GM12872 (cell line): ENCODE results near the gene NCOR2.

Experiments used
- CTCF ChIP-seq: IDR thresholded peaks from 3 replicates; pipeline ENCODE4 v1.5.1; 2011; ENCODE audit warnings: low read depth, mild to moderate bottlenecking, low read length, moderate library complexity; ENCODE audit not compliant: insufficient read depth

NCOR2 gene

DNA sequence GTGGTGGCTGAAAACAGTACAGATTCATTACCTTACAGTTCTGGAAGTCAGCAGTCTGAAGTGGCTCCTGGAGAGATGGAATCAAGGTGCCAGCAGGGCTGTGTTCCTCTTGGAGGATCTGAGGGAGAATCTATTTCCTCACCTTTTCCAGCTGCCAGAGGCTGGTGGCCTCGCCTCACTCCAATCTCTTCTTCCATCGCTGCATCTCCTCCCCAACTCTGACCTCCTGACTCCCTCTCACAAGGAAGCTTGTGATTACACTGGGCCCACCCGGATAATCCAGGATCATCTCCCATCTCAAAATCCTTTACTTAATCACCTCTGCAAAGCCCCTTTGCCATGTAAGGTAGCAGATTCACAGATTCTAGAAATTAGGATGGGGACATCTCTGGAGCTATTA is 11.4 kb upstream of the NCOR2 start:
- TF ChIP-seq CTCF: no peak

GRCh38 chr12:124578445-124578844 is 11.0 kb upstream of the NCOR2 start:
- no peak for TF ChIP-seq CTCF

DNA sequence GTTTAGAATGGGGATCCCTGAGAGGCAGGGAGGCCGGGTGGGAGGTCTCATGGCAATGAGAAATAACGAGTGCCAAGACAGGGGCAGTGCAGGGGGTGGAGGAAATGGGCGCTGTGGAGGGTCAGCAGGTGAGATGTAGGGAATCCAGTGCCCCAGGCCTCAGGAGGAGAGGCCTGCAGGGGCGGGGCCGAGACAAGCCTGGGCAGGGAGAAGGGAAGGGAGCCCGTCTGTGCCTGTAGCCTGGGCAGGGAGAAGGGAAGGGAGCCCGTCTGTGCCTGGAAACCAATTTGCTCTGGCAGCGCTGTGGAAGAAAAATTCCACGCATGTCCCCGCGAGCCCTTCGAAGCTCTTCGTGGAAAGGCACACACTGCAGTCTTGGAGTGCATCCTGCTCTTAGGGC is 10.6 kb upstream of the NCOR2 start:
- TF ChIP-seq CTCF: no peak

GRCh38 chr12:124577374-124577773 is 10.0 kb upstream of the NCOR2 start:
- no peak for TF ChIP-seq CTCF

DNA sequence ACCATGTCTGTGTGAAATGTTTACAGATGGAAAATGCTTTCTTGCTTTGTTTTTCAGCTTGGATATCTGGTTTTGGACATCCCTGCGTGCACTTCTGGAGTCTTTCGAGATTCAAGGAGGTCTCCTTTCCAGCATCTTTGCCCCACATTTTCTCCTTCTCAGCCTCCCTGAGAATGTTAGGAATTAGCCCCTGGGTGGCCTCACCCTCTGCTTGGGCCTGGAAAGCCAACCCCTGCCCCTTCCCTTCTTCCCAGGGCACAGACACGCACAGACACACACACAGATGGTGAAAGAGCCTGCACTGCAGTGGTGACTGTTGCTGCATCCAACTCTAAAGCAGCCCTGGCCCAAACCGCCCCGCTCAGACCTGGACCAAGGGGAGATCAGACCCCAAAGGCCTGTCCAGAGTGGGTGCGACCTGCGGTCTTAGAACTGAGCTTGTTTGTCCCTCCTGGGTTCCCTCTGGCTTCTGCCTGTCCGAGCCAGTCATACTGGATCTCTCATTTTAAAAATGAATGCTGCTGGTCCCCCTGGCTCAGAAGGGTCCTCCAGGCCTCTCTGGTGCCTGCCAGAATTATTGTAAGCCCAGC is 8.7 kb upstream of the NCOR2 start:
- TF ChIP-seq CTCF: no peak

DNA sequence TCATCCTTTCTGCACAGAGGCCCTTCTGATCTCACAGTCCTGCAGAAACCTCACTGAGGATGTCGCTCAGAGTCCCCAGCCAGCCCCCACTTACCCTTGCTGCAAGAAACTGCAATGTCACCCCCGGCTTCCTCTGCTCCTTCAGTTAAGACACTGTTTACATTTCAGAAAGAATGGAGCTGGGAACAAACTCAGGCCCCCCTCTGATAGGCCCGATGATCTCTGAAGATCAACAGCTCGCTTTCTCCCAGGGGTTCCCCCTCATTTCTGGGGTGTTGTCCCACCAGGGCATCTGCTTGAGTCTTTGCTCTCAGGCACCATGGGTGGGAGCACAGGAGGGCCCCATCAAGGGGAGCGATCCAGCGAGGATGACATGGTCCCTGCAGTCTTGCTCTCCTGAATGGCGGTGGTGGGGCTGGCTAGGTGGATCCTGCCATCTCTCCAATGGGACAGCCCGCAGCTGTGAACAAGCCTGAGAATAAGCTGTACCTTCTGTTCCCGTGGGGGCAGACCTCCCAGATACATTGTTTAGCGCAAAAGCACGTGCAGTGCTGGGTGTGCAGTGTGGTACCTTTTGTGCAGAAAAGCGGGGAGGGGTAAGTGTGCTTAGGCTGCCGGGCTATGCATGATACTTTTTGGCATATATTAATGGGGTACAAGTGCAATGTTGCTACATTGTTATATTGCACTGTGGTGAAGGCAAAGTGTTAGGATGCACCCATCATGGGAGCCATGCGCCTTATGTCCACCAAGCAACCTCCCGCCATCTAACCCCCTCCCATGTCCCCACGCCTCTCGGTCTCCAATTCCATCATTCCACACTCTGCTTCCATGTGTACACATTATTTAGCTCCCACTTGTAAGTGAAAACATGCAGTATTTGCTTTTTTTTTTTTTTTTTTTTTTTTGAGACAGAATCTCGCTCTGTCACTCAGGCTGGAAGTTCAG is 6.7 kb upstream of the NCOR2 start:
- no peak for TF ChIP-seq CTCF

- no peak for TF ChIP-seq CTCF
These were observed 4.1 kb upstream of the NCOR2 start for GRCh38 chr12:124571556-124571955.
